HEK293 (cell line): ENCODE data around the gene MED29.

ENCODE experiments used
- SALL2 ChIP-seq: fragments of 450-650 bp; formaldehyde crosslinking; IDR thresholded peaks from 2 replicates; pipeline ENCODE4 v1.5.0; 2017; ENCODE audit warnings: missing biosample characterization, mild to moderate bottlenecking, missing genetic modification characterization, borderline replicate concordance
- SCRT2 ChIP-seq: fragments of 450-650 bp; formaldehyde crosslinking; IDR thresholded peaks from 2 replicates; pipeline ENCODE4 v1.5.1; 2016; ENCODE audit warnings: missing biosample characterization, missing genetic modification characterization
- SETDB1 ChIP-seq: IDR thresholded peaks from one replicate; pipeline ENCODE4 v1.6.1; 2017; ENCODE audit warnings: mild to moderate bottlenecking, low read length, moderate library complexity, mixed read lengths; ENCODE audit not compliant: insufficient read length
- SP2 ChIP-seq: fragments of 450-650 bp; formaldehyde crosslinking; IDR thresholded peaks from 2 replicates; pipeline ENCODE4 v1.5.1; 2016; ENCODE audit warnings: missing biosample characterization, missing genetic modification characterization
- SP7 ChIP-seq: fragments of 450-650 bp; formaldehyde crosslinking; IDR thresholded peaks from 2 replicates; pipeline ENCODE4 v1.5.1; 2016; ENCODE audit warnings: missing biosample characterization, missing genetic modification characterization
- YY1 ChIP-seq: fragments of 450-650 bp; formaldehyde crosslinking; IDR thresholded peaks from 2 replicates; pipeline ENCODE4 v1.5.1; 2018; ENCODE audit warnings: missing biosample characterization, missing genetic modification characterization
- ZEB2 ChIP-seq: fragments of 450-650 bp; formaldehyde crosslinking; IDR thresholded peaks from 2 replicates; pipeline ENCODE4 v1.5.1; 2016; ENCODE audit warnings: missing biosample characterization, missing genetic modification characterization
- ZFHX2 ChIP-seq: fragments of 450-650 bp; formaldehyde crosslinking; conservative IDR thresholded peaks from 2 replicates; pipeline ENCODE4 v1.5.1; 2016; ENCODE audit warnings: missing biosample characterization, missing genetic modification characterization
- ZNF214 ChIP-seq: fragments of 450-650 bp; formaldehyde crosslinking; IDR thresholded peaks from 2 replicates; pipeline ENCODE4 v1.5.1; 2017; ENCODE audit warnings: missing biosample characterization, mild to moderate bottlenecking, missing genetic modification characterization, borderline replicate concordance
- ZNF426 ChIP-seq: fragments of 450-650 bp; formaldehyde crosslinking; IDR thresholded peaks from 2 replicates; pipeline ENCODE4 v1.5.1; 2017; ENCODE audit warnings: missing biosample characterization, missing genetic modification characterization, mild to moderate bottlenecking, inconsistent platforms, moderate library complexity
- ZNF585B ChIP-seq: fragments of 450-650 bp; formaldehyde crosslinking; IDR thresholded peaks from 2 replicates; pipeline ENCODE4 v1.5.1; 2016; ENCODE audit warnings: missing biosample characterization, missing genetic modification characterization
- ZNF621 ChIP-seq: fragments of 450-650 bp; formaldehyde crosslinking; IDR thresholded peaks from 2 replicates; pipeline ENCODE4 v1.5.1; 2017; ENCODE audit warnings: missing biosample characterization, missing genetic modification characterization
- ZNF677 ChIP-seq: fragments of 450-650 bp; IDR thresholded peaks from 2 replicates; pipeline ENCODE4 v1.5.0; 2018; ENCODE audit warnings: missing biosample characterization, mild to moderate bottlenecking, missing genetic modification characterization, moderate library complexity
- ZNF776 ChIP-seq: fragments of 450-650 bp; formaldehyde crosslinking; IDR thresholded peaks from 2 replicates; pipeline ENCODE4 v1.5.0; 2017; ENCODE audit warnings: missing biosample characterization, missing genetic modification characterization, borderline replicate concordance
- ZNF791 ChIP-seq: fragments of 450-650 bp; formaldehyde crosslinking; IDR thresholded peaks from 2 replicates; pipeline ENCODE4 v1.5.1; 2016; ENCODE audit warnings: missing biosample characterization, missing genetic modification characterization
- TF ChIP-seq, protein P1 (sequence below): fragments of 450-650 bp; formaldehyde crosslinking; IDR thresholded peaks from 2 replicates; pipeline ENCODE4 v1.5.1; 2016; ENCODE audit warnings: missing biosample characterization, missing genetic modification characterization
- TF ChIP-seq, protein P2 (sequence below): fragments of 450-650 bp; formaldehyde crosslinking; IDR thresholded peaks from 2 replicates; pipeline ENCODE4 v1.5.1; 2016; ENCODE audit warnings: missing biosample characterization, missing genetic modification characterization
- TF ChIP-seq, protein P3 (sequence below): fragments of 450-650 bp; formaldehyde crosslinking; IDR thresholded peaks from 2 replicates; pipeline ENCODE4 v1.5.1; 2017; ENCODE audit warnings: missing biosample characterization, missing genetic modification characterization
- TF ChIP-seq, protein P4 (sequence below): fragments of 450-650 bp; formaldehyde crosslinking; IDR thresholded peaks from 2 replicates; pipeline ENCODE4 v1.5.1; 2016; ENCODE audit warnings: missing biosample characterization, missing genetic modification characterization
- TF ChIP-seq, protein P5 (sequence below): fragments of 450-650 bp; formaldehyde crosslinking; conservative IDR thresholded peaks from 2 replicates; pipeline ENCODE4 v1.5.1; 2016; ENCODE audit warnings: low read depth, missing biosample characterization, missing genetic modification characterization
- TF ChIP-seq, protein P6 (sequence below): fragments of 450-650 bp; formaldehyde crosslinking; IDR thresholded peaks from 2 replicates; pipeline ENCODE4 v1.5.1; 2016; ENCODE audit warnings: missing biosample characterization, missing genetic modification characterization

Gene MED29

DNA sequence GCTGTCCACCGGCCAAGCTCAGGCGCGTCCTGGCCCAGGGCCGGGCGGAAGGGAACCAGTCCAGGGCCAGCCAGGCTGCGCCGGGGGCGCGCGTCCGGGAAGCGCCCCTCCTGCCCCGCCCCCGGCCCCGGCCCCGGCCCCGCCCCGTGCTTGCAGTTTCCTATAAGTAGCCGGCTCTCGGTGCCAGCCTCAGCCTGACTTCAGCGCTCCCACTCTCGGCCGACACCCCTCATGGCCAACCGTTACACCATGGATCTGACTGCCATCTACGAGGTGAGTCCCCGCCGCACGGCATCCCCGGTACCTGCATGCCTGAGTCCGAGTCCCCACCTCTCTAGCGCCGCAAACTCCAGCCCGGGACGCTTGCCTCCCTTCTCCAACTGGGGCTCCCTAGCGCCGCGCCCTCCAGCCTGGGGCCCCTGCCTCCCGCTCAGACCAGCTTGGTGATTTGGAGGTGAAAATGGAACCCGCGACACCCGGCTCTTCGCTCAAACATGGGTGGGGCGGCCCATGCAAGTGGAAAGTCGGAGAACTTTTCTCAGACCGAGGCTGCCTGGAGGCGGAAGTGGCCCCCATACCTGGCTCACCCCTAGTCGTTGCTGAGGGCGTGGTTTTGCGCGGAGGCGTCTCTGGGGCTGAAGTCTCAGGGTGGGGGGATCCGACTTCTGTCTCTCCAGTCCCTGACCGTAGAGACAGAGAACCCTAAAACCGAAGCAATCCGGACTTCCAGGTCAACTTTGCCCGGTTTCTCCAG, 15.7 kb downstream of the MED29 start, which contains the start of gene ZFP36 (continued):
- TF ChIP-seq, protein P1, sequence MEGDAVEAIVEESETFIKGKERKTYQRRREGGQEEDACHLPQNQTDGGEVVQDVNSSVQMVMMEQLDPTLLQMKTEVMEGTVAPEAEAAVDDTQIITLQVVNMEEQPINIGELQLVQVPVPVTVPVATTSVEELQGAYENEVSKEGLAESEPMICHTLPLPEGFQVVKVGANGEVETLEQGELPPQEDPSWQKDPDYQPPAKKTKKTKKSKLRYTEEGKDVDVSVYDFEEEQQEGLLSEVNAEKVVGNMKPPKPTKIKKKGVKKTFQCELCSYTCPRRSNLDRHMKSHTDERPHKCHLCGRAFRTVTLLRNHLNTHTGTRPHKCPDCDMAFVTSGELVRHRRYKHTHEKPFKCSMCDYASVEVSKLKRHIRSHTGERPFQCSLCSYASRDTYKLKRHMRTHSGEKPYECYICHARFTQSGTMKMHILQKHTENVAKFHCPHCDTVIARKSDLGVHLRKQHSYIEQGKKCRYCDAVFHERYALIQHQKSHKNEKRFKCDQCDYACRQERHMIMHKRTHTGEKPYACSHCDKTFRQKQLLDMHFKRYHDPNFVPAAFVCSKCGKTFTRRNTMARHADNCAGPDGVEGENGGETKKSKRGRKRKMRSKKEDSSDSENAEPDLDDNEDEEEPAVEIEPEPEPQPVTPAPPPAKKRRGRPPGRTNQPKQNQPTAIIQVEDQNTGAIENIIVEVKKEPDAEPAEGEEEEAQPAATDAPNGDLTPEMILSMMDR (tag by site-specific recombination), result peak; percentile 90
- TF ChIP-seq ZNF621 (tag by site-specific recombination) (no peak), ZNF677 (tag by site-specific recombination) (no peak), SETDB1 (no peak), YY1 (tag by site-specific recombination) (no peak), ZNF791 (tag by site-specific recombination) (no peak), SP7 (no peak; the same call in 1 of the 2 replicates), ZEB2 (tag by site-specific recombination) (peak; percentile 91), SP2 (peak; percentile 39; the same call in 1 of the 2 replicates), ZFHX2 (tag by site-specific recombination) (peak; percentile 65), ZNF214 (tag by site-specific recombination) (no peak), ZNF585B (tag by site-specific recombination) (no peak), ZNF426 (tag by site-specific recombination) (no peak), SALL2 (tag by site-specific recombination) (no peak), SCRT2 (tag by site-specific recombination) (no peak), ZNF776 (tag by site-specific recombination) (no peak)
- TF ChIP-seq, protein P2, sequence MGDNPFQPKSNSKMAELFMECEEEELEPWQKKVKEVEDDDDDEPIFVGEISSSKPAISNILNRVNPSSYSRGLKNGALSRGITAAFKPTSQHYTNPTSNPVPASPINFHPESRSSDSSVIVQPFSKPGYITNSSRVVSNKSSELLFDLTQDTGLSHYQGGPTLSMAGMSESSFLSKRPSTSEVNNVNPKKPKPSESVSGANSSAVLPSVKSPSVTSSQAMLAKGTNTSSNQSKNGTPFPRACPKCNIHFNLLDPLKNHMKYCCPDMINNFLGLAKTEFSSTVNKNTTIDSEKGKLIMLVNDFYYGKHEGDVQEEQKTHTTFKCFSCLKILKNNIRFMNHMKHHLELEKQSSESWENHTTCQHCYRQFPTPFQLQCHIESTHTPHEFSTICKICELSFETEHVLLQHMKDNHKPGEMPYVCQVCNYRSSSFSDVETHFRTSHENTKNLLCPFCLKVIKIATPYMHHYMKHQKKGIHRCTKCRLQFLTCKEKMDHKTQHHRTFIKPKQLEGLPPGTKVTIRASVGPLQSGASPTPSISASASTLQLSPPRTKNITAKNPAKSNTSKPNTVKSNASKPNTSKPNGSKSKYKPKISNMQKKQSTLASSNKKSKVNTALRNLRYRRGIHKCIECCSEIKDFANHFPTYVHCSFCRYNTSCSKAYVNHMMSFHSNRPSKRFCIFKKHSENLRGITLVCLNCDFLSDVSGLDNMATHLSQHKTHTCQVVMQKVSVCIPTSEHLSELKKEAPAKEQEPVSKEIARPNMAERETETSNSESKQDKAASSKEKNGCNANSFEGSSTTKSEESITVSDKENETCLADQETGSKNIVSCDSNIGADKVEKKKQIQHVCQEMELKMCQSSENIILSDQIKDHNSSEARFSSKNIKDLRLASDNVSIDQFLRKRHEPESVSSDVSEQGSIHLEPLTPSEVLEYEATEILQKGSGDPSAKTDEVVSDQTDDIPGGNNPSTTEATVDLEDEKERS, result 0 out of 2 replicates have a peak, but pooled peaks have one; percentile 11
- TF ChIP-seq, protein P3, sequence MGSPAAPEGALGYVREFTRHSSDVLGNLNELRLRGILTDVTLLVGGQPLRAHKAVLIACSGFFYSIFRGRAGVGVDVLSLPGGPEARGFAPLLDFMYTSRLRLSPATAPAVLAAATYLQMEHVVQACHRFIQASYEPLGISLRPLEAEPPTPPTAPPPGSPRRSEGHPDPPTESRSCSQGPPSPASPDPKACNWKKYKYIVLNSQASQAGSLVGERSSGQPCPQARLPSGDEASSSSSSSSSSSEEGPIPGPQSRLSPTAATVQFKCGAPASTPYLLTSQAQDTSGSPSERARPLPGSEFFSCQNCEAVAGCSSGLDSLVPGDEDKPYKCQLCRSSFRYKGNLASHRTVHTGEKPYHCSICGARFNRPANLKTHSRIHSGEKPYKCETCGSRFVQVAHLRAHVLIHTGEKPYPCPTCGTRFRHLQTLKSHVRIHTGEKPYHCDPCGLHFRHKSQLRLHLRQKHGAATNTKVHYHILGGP (tag by site-specific recombination), result no peak
- TF ChIP-seq, protein P4, sequence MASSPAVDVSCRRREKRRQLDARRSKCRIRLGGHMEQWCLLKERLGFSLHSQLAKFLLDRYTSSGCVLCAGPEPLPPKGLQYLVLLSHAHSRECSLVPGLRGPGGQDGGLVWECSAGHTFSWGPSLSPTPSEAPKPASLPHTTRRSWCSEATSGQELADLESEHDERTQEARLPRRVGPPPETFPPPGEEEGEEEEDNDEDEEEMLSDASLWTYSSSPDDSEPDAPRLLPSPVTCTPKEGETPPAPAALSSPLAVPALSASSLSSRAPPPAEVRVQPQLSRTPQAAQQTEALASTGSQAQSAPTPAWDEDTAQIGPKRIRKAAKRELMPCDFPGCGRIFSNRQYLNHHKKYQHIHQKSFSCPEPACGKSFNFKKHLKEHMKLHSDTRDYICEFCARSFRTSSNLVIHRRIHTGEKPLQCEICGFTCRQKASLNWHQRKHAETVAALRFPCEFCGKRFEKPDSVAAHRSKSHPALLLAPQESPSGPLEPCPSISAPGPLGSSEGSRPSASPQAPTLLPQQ, result peak; percentile 71
- TF ChIP-seq, protein P5, sequence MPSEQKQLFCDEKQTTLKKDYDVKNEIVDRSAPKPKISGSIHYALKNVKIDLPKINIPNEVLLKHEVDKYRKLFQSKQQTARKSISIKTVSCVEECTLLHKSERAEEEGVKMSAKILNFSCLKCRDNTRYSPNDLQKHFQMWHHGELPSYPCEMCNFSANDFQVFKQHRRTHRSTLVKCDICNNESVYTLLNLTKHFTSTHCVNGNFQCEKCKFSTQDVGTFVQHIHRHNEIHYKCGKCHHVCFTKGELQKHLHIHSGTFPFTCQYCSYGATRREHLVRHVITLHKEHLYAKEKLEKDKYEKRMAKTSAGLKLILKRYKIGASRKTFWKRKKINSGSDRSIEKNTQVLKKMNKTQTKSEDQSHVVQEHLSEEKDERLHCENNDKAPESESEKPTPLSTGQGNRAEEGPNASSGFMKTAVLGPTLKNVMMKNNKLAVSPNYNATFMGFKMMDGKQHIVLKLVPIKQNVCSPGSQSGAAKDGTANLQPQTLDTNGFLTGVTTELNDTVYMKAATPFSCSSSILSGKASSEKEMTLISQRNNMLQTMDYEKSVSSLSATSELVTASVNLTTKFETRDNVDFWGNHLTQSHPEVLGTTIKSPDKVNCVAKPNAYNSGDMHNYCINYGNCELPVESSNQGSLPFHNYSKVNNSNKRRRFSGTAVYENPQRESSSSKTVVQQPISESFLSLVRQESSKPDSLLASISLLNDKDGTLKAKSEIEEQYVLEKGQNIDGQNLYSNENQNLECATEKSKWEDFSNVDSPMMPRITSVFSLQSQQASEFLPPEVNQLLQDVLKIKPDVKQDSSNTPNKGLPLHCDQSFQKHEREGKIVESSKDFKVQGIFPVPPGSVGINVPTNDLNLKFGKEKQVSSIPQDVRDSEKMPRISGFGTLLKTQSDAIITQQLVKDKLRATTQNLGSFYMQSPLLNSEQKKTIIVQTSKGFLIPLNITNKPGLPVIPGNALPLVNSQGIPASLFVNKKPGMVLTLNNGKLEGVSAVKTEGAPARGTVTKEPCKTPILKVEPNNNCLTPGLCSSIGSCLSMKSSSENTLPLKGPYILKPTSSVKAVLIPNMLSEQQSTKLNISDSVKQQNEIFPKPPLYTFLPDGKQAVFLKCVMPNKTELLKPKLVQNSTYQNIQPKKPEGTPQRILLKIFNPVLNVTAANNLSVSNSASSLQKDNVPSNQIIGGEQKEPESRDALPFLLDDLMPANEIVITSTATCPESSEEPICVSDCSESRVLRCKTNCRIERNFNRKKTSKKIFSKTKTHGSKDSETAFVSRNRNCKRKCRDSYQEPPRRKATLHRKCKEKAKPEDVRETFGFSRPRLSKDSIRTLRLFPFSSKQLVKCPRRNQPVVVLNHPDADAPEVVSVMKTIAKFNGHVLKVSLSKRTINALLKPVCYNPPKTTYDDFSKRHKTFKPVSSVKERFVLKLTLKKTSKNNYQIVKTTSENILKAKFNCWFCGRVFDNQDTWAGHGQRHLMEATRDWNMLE (tag by site-specific recombination), result no peak
- TF ChIP-seq, protein P6, sequence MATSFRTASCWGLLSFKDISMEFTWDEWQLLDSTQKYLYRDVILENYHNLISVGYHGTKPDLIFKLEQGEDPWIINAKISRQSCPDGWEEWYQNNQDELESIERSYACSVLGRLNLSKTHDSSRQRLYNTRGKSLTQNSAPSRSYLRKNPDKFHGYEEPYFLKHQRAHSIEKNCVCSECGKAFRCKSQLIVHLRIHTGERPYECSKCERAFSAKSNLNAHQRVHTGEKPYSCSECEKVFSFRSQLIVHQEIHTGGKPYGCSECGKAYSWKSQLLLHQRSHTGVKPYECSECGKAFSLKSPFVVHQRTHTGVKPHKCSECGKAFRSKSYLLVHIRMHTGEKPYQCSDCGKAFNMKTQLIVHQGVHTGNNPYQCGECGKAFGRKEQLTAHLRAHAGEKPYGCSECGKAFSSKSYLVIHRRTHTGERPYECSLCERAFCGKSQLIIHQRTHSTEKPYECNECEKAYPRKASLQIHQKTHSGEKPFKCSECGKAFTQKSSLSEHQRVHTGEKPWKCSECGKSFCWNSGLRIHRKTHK (tag by site-specific recombination), result no peak
